Occipital lobe (tissue), 2 donors: ENCODE measurements around the gene CHPF2. TPM values are rescaled to one million over a fixed set of nuclear protein-coding genes. Genes with fewer than 3 reads are reported as not detected.

ENCODE experiments used
- DNase-seq: peaks from one replicate; lab custom pipeline; 2025; lab: John Stamatoyannopoulos, UW
- total RNA-seq: library from RNA; depleted of rRNA; stranded (reverse); fragments of >200 nt; gene quantifications from one replicate; pipeline ENCODE4 v1.2.3, GENCODE V29; 2014

Gene CHPF2
- total RNA-seq, 1 donor from 2014 or later, result 19.0 TPM

GRCh38 chr7:151286148-151286547 lies 53.9 kb downstream of the CHPF2 start:
- no peak for DNase-seq

Other genes starting within 250 kb of the CHPF2 start
- gene NOS3, start 241.5 kb upstream of the CHPF2 start, total RNA-seq, result 0.78 TPM
- 1.9 TPM for gene ATG9B, start 208.0 kb upstream of the CHPF2 start, total RNA-seq
- 24.3 TPM for gene ABCB8, start 204.0 kb upstream of the CHPF2 start, total RNA-seq
- 0.62 TPM for gene ASIC3, start 184.0 kb upstream of the CHPF2 start, total RNA-seq
- gene CDK5, start 174.6 kb upstream of the CHPF2 start, total RNA-seq, result 37.3 TPM
- gene SLC4A2, start 172.9 kb upstream of the CHPF2 start, total RNA-seq, result 13.7 TPM
- gene FASTK, start 151.7 kb upstream of the CHPF2 start, total RNA-seq, result 30.7 TPM
- 9.7 TPM for gene TMUB1, start 149.0 kb upstream of the CHPF2 start, total RNA-seq
- 85.6 TPM for gene AGAP3, start 146.0 kb upstream of the CHPF2 start, total RNA-seq
- gene GBX1, start 64.8 kb upstream of the CHPF2 start, total RNA-seq, result not detected
- gene ASB10, start 45.2 kb upstream of the CHPF2 start, total RNA-seq, result not detected
- gene H2BK1, start 22.0 kb upstream of the CHPF2 start, total RNA-seq, result not detected
- 29.5 TPM for gene ABCF2, start 5.3 kb upstream of the CHPF2 start, total RNA-seq
- gene SMARCD3, start 16.2 kb downstream of the CHPF2 start, total RNA-seq, result 147 TPM
- 33.5 TPM for gene NUB1, start 109.3 kb downstream of the CHPF2 start, total RNA-seq
- gene WDR86, start 177.6 kb downstream of the CHPF2 start, total RNA-seq, result 50.2 TPM
- not detected for gene CRYGN, start 207.7 kb downstream of the CHPF2 start, total RNA-seq